NCI-H82 treated with DMSO at 0.1 percent for 48 hours (cell line): ENCODE data around the gene TMEM94.
"Not testable (repeated sequence)": the region's sequence is repeated elsewhere in the genome, so short reads cannot be mapped to it uniquely, and the experiment has no call there.

ENCODE experiments used
- DNase-seq: peaks from one replicate; lab custom pipeline; 2025; ENCODE audit not compliant: unreplicated experiment; lab: John Stamatoyannopoulos, UW

Gene TMEM94

DNA sequence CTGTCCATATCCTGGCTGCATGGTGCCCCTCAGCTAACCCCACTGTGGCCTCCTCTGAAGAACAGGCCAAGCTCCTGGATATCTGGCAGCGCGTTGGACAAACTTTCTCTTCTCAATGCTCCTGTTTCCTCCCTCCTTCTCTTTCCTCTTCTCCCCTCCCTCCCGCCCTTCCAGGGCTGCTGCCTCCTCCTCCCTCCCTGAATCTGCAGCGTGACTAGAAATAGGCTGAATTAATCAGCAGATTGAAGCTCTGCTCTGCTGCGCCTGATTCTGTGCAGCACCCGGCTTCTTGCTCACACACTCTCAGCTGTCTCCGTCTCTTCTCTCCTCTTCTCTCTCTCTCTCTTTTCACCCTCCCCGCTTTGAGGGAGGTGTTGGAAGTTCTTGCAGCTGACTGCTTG, 19.8 kb downstream of the TMEM94 start:
- no peak for DNase-seq

DNA sequence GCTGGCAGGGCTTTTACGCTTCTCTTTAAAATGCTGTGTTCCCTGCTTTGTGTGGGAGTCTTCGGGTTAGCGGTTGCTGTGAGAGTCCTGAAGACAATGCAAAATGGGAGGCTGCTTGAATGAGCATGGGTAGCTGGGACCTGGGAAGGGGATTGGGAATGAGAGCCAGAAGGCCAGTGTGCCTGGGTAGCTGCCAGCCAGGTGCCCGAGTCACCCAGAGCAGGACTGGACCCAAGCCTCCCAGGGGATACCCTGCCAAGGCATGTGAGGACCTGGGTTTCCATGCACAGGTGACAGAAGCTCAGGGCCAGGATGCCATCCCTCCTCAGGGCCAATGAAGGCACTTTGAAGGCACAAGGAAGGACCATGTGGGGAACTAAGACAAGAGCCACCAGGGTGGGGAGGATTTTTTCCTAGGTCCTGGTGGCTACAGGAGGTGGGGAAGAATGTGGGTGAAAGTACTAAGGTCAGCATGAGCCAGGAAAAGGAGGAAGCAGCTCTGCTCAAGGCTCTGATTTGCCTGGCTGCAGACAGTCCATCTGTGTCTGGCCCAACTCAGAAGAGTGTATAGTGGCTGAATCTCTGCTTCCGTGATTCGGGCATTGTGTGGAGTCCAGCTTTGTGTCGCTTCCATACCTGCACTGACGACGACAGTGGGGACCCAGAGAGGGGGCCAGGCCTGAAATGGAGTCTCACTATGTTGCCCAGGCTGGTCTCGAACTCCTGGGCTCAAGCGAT, 20.5 kb downstream of the TMEM94 start:
- DNase-seq: no peak

DNA sequence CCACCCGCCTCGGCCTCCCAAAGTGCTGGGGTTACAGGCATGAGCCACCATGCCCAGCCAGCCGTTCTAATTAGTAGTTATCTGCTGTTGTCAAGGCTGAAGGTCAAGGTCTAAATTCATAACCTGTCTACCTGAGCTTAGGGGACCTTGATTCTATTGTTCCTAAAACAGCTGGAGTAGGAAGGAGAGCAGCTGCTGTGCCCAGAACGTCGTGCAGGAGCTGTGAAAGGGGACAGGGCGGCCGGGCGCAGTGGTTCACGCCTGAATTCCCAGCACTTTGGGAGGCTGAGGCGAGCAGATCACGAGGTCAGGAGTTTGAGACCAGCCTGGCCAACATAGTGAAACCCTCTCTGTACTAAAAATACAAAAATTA, 21.0 kb downstream of the TMEM94 start:
- DNase-seq: not testable (repeated sequence)

DNA sequence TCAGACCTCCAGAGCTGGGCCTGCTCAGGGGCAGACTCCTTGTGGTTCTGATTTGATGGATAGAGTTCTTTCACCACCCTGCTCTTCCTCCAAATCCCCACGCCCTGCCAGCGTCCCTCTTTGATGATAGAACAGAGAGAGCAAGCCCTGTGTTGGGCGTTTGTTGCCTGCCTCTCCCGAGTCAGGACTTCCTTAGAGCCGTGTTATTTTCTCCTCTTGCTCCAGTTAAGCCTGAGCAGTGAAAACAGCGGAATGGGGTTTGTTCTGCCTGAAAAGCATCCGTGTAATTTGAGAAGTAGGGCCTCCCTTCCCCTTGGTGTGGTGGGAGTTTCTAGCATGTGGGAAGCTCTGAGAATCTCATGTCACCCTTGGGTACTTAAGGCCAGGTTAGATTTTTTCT, 22.1 kb downstream of the TMEM94 start:
- DNase-seq: no peak

DNA sequence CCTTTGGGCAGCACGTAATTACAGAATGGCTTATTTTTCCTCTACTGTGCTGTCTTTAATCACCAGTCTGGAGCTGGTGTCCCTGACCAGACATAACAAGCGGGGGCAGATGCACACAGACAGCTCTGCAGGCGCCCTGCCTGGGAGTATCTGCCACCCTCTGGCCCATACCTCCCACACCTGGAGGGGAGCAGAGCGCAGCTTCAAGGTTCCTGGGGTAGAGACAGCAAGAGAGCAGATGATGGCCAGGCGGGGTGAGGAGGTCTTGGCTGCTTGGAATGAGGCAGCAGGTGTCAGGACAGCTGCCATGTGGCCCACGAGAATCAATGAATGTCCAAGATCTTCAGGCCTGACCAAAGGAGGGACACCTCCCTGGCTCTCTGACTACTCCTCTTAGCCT, 23.8 kb downstream of the TMEM94 start:
- no peak for DNase-seq

DNA sequence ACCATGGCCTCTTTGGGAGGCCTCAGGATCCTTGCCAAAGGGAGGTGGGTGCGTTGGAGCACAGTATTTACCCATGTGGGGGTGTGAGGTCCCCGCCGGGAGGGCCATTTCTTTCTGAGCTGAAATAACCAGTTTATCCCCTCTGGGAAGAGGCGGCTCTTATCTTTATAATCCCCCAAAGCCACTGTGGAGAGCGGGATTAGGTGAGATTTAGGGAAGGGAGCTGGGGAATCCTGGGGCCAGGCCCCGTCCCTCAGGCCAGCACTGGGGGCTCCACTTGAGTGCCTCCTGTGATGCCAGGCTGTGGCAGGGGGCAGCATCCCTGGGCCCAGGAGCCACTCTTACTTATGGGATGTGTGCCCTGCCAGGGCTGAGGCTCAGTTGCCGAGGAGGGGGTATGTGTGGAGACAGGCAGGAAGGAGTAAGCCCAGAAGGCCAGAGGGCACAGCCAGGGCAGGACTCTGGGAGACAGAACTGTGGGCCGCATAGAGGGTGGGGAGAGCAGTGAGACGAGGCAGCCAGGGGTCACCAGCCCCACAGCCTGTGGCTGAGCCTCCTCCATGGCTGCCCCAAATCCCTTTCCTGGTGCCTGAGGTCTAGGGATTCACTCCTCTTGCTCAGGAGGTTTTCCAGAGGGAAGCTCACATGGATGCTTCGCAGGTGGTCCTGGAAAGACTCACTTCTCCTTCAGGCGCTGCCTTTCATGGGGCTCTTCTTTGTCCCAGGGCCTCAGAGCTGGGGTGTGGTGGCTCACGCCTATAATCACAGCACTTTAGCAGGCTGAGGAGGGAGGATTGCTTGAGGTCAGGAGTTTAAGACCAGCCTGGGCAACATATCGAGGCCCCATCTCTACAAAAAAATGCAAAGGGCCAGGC, 25.0 kb downstream of the TMEM94 start:
- DNase-seq: peak; percentile 68

DNA sequence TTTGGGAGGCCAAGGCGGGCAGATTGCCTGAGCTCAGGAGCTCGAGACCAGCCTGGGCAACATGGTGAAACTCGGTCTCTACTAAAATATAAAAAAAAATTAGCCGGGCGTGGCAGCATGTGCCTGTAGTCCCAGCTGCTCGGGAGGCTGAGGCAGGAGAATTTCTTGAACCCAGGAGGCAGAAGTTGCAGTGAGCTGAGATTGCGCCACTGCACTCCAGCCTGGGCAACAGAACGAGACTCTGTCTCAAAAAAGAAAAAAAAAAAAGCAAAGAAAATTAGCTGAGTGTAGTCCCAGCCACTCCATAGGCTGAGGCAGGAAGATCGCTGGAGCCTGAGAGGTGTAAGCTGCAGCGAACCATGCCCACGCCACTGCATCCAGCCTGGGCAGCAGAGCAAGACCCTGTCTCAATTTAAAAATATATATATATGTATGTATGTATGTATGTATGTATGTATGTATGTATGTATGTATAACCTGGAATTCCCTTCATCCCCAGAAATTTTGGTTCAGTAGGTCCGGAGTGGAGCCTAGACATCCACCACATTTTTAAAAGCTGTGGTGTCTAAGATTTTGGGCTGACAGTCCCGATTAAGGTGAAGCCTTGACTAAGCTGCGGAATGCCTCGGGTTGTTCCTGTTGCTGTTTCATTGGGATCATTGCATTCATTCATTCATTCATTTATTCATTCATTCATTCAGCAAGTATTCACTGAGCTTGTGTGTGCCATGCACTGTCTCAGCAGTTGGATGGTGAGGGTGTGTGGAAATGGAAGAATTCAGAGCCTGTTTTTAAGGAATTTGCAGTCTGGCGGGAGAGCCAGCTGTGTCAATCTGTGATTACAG, 25.9 kb downstream of the TMEM94 start:
- DNase-seq: no peak

DNA sequence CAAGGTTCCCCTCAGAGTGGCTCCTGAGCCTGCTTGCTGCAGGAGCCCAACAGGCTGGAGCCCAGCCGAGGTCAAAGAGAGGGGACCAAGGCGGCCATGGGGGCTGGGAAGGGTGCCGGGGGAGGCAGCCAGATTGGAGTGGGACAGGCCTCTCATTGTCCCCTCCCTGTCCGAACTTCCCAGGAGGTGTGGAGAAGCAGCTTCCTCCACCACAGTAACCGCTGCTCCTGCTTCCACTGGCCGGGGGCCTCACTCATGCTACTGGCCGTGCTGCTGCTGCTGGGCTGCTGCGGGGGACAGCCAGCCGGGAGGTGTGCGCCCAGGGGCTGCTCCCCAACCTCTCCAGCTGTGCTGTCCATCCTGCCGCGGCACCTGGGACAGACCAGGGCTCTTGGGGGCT, 29.3 kb downstream of the TMEM94 start:
- no peak for DNase-seq

DNA sequence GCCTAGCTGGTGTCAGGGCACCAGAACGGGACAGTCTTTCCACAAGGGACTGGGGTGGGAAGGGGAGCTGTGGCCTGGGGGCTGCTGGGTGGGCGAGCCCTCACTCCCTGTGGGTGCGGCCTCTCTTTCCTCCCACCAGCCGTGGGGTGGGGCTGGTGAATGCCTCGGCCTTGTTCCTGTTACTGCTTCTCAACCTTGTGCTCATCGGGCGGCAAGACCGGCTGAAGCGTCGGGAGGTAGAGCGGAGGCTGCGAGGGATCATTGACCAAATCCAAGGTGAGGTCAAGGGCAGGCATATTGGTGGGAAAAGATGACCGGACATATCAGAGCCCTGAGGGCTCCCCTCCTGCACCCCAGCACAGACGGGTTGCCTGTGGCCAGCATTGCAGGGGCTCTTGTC, 29.7 kb downstream of the TMEM94 start:
- no peak for DNase-seq

DNA sequence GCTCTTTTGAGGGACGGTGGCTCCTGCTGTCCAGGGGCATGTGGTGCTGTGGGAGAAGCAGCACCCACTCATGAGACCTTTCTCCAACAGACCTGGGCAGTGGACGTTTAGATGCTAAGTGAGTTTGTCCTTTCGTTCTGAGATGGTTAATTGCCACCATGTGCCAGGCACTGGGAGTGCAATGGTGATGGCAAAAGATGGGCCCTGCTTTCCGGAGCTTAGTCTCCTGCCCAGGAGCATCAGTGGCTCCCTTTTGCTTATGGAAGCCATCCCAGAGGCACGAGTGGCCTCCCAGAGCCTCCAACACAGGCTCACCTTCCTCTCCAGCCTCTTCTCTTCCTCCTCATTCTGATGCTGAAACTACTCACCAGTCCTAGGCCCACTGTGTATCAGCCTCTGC, 30.5 kb downstream of the TMEM94 start:
- DNase-seq: no peak

DNA sequence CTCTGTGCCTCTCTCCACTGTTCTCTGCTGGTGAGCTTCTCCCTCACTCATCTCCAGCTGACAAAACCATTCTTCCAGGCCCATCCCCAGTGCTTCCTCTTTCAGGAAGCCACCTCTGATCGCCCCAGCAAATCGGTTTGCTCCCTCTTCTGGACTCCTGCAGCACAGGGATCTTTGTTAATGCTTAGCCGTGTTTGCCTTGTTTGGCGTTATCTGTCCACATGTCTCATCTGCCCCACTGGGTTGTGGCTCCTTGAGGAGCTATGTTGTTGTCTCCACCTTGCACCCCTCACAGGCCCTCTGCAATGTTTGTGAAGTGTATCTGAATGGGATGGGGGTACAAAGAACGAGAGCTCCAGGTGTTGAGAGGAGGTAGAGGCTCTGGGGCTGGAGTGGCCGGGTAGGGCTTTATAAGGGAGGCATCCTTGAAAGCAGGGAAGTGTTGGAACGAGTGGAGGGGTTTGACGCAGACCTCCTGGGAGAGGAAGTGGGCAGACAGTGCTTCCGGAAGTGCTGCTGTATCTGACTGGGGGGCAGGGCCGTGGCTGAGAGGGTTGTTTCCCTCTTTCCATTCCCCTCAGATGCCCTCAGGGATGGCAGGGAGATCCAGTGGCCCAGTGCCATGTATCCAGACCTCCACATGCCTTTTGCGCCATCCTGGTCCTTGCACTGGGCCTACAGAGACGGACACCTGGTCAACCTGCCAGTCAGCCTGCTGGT, 31.1 kb downstream of the TMEM94 start:
- no peak for DNase-seq

DNA sequence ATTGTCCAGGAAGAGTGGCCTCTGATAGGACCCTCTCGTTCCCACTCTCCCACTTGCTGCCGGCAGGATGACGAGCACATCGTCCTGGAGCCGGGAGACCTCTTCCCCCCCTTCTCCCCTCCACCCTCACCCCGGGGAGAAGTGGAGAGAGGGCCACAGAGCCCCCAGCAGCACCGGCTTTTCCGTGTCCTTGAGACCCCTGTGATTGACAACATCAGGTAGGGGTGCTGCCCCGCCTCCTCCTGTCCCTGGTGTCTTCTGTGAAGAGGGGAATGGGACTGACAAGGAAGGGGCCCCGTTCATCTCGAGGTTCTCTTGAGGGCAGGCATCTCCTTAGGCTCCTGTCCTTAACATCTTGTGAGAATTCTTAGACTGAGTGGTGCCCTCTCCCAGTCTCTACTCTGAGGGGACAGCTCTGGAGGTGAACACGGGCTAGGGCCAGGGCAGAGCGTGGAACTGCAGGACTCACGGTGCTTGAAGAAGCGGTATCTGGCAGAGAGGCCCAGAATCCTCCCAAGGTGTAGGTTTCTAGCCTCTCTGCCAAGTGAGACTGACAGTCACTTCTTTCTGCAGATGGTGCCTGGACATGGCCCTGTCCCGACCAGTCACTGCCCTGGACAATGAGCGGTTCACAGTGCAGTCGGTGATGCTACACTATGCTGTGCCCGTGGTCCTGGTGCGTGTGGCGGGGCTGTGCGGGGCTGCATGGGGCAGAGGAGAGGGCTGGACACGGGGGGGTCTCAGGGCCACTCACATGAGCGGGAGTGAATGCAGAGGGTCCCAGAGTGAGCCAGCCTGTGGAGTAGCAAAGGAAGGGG, 32.5 kb downstream of the TMEM94 start:
- DNase-seq: no peak

DNA sequence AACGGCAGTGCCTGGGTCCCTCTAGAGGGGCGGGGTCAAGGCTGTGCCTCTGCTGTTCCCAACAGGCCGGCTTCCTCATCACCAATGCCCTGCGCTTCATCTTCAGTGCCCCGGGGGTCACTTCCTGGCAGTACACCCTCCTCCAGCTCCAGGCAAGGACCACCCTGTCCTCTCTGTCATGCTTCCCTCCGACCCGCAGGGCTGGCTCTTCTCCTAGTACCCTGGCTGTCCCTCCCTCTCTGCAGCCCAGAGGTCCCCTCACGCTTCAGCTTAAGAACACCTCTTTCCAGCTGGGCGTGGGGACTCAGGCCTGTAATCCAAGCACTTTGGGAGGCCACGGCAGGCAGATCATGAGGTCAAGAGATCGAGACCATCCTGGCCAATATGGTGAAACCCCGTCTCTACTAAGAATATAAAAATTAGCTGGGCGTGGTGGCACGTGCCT, 33.1 kb downstream of the TMEM94 start:
- no peak for DNase-seq

DNA sequence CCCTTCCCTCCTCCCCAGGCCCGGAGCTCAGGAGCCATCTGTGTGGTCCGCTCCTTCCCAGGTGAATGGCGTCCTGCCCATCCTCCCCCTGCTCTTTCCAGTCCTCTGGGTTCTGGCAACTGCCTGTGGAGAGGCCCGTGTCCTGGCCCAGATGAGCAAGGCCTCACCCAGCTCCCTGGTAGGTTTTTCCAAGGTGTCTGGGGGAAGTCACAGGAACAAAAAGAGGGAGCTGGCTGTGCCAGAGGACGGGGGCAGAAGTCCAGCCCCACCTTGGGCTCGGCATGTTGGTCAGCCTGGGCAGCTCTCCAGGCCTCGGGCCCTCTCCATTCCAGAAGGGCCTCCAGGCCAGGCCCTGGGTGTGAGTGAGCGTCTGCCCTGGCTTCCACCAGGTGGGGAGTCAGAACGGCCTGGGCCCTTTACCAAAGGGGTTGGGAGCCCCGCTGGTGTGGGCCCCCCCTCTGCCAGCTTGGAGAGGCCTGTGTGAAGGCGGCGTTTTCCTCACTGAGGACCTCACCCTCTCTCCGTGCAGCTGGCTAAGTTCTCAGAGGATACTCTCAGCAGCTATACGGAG, 33.8 kb downstream of the TMEM94 start:
- DNase-seq: no peak

DNA sequence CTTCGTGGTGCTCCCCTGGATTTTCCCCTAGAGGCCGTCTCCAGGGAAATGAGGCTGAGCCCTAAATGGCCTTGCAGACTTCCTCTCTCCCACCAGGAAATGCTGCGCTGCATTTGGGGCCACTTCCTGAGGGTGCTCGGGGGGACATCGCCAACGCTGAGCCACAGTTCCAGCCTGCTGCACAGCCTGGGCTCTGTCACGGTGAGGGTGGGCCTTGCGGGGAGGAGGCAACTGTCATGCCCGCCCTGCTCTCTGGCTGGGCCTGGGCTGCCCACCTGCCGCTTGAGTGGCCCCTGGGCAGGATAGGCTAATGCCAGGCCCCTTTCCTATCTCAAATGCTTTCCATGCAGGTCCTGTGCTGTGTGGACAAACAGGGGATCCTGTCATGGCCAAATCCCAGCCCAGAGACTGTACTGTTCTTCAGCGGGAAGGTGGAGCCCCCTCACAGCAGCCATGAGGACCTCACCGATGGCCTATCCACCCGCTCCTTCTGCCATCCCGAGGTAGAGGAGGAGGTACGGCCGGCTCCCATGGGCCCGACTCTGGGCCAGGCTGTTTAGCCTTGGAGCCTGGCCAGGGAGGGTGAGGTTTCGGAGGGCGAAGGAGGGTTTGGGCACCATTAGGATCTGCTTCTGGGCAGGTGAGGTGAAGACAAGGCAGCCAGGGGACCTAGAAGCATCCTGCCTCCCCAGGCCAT, 34.7 kb downstream of the TMEM94 start:
- no peak for DNase-seq

DNA sequence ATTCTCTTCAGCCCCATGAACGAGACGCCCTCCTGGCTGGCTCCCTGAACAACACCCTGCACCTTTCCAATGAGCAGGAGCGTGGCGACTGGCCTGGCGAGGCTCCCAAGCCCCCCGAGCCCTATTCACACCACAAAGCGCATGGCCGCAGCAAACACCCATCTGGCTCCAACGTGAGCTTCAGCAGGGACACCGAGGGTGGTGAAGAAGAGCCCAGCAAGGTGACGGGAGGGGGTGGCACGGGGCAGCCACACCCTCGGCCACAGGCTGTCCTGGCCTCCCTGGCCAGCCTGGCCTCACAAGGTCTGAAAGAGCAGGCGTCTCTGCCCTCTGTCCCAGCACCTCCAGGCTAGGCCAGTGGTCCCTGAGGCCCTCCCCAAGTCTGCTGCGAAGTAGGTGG, 35.2 kb downstream of the TMEM94 start:
- DNase-seq: no peak

DNA sequence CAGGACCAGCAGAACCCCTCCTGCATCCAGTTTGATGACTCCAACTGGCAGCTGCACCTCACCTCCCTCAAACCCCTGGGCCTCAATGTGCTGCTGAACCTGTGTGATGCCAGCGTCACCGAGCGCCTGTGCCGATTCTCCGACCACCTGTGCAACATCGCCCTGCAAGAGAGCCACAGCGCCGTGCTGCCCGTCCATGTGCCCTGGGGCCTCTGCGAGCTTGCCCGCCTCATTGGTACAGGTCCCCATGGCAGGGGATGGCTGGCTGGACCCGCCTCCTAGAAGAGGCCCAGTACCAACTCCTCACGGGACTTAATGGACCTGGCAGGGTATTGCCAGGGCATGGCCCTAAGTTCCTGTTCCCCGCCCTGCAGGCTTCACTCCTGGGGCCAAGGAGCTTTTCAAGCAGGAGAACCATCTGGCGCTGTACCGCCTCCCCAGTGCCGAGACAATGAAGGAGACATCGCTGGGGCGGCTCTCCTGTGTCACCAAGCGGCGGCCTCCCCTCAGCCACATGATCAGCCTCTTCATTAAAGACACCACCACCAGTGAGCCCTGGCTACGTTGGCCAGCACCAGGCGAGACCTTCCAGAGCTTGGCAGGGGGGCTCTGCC, 36.2 kb downstream of the TMEM94 start:
- no peak for DNase-seq

DNA sequence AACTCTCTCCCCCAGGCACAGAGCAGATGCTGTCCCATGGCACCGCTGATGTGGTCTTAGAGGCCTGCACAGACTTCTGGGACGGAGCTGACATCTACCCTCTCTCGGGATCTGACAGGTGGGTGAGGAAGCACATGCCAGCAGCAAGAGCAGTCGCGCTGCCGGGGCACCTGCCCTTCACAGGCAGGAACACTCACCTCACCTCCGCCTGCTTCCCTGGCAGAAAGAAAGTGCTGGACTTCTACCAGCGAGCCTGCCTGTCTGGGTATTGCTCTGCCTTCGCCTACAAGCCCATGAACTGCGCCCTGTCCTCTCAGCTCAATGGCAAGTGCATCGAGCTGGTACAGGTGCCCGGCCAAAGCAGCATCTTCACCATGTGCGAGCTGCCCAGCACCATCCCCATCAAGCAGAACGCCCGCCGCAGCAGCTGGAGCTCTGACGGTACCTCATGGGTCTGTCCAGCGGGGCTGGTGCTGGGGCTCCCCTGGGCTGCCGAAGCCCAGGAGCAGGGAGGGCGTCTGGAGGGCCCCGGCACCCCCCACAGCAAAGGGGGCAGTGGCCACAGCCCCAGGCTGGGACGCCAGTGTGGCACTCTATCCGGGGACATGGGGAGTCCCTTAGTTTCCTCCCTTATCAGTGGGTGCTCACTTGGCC, 37.2 kb downstream of the TMEM94 start:
- DNase-seq: no peak
